HepG2 (cell line): ENCODE measurements around the gene MEX3A. TPM values are rescaled to one million over a fixed set of nuclear protein-coding genes. Genes with fewer than 3 reads are reported as not detected.

ENCODE experiments used
- CBX2 ChIP-seq, 2 experiments: fragments of 200-600 bp in 1 of 2; sonication (generic); formaldehyde crosslinking in 1 of 2; IDR thresholded peaks; 2 replicates each; pipeline versions ENCODE4 v1.7.0 to v1.8.1; 2018 to 2022; ENCODE audit warnings: low read depth in 2 of 2, low read length in 1 of 2, mild to moderate bottlenecking in 1 of 2, missing genetic modification reagents in 1 of 2
- CHCHD3 ChIP-seq: sonication (generic); formaldehyde crosslinking; IDR thresholded peaks from 2 replicates; pipeline ENCODE4 v1.8.0; 2022; ENCODE audit warnings: mild to moderate bottlenecking, missing genetic modification reagents, moderate library complexity
- CREM ChIP-seq, 2 experiments: sonication (generic) in 1 of 2; formaldehyde crosslinking in 1 of 2; IDR thresholded peaks; 2 replicates each; pipeline versions ENCODE4 v1.4.0 to v1.6.1; 2016 to 2020; ENCODE audit warnings: antibody characterized with exemption in 1 of 2, mild to moderate bottlenecking in 1 of 2, missing genetic modification reagents in 1 of 2
- RFX5 ChIP-seq: IDR thresholded peaks from 2 replicates; pipeline ENCODE4 v1.6.1; 2011; ENCODE audit warnings: low read depth, low read length, improper control_type of control experiment
- SIX4 ChIP-seq: sonication (generic); formaldehyde crosslinking; IDR thresholded peaks from 2 replicates; pipeline ENCODE4 v1.4.0; 2020; ENCODE audit warnings: missing genetic modification reagents
- SRSF4 ChIP-seq: fragments of 200-400 bp; formaldehyde crosslinking; IDR thresholded peaks from one replicate; pipeline ENCODE4 v1.6.1; 2018; ENCODE audit warnings: mild to moderate bottlenecking, low read depth, low read length, moderate library complexity; ENCODE audit not compliant: poor library complexity, severe bottlenecking
- TBP ChIP-seq: sonication (generic); formaldehyde crosslinking; IDR thresholded peaks from 2 replicates; pipeline ENCODE4 v1.5.0; 2020; ENCODE audit warnings: missing genetic modification reagents
- ZBTB14 ChIP-seq: sonication (generic); formaldehyde crosslinking; IDR thresholded peaks from 2 replicates; pipeline ENCODE4 v1.4.0; 2020; ENCODE audit warnings: missing genetic modification reagents
- ZNF230 ChIP-seq: sonication (generic); formaldehyde crosslinking; IDR thresholded peaks from 2 replicates; pipeline ENCODE4 v1.4.0; 2020; ENCODE audit warnings: mild to moderate bottlenecking, missing genetic modification reagents
- ZNF329 ChIP-seq: sonication (generic); formaldehyde crosslinking; IDR thresholded peaks from 2 replicates; pipeline ENCODE4 v1.9.0; 2021; ENCODE audit warnings: low read depth, mild to moderate bottlenecking, missing genetic modification reagents
- ZNF333 ChIP-seq: sonication (generic); formaldehyde crosslinking; IDR thresholded peaks from 2 replicates; pipeline ENCODE4 v1.4.0; 2020; ENCODE audit warnings: mild to moderate bottlenecking, missing genetic modification reagents, borderline replicate concordance
- ZNF431 ChIP-seq: sonication (generic); formaldehyde crosslinking; IDR thresholded peaks from 2 replicates; pipeline ENCODE4 v1.9.0; 2022; ENCODE audit warnings: missing genetic modification reagents, low read depth, mild to moderate bottlenecking, borderline replicate concordance
- ZNF44 ChIP-seq: sonication (generic); formaldehyde crosslinking; IDR thresholded peaks from 2 replicates; pipeline ENCODE4 v1.5.1; 2020; ENCODE audit warnings: mild to moderate bottlenecking, missing genetic modification reagents
- ZNF562 ChIP-seq: sonication (generic); formaldehyde crosslinking; IDR thresholded peaks from 2 replicates; pipeline ENCODE4 v1.8.0; 2022; ENCODE audit warnings: missing genetic modification reagents, borderline replicate concordance
- ZNF619 ChIP-seq: sonication (generic); formaldehyde crosslinking; IDR thresholded peaks from 2 replicates; pipeline ENCODE4 v1.4.0; 2020; ENCODE audit warnings: mild to moderate bottlenecking, missing genetic modification reagents
- ZNF761 ChIP-seq: sonication (generic); formaldehyde crosslinking; conservative IDR thresholded peaks from 2 replicates; pipeline ENCODE4 v1.4.0; 2020; ENCODE audit warnings: mild to moderate bottlenecking, missing genetic modification reagents
- ZNF768 ChIP-seq: sonication (generic); formaldehyde crosslinking; IDR thresholded peaks from 2 replicates; pipeline ENCODE4 v1.4.0; 2020; ENCODE audit warnings: missing genetic modification reagents
- polyA plus RNA-seq, 8 experiments: library from polyadenylated mRNA; depleted of rRNA in 3 of 8; stranded (reverse) in 7 of 8; unstranded in 1 of 8; fragments of >200 nt; fragmentation: Illumina TruSeq in 4 of 8; extraction: Trizol in 4 of 8; gene quantifications; 2 replicates each; pipeline versions ENCODE4 v1.2.1 to v1.2.3, GENCODE V29; 2011 to 2016; ENCODE audit warnings: low read depth in 4 of 8, missing spikeins in 1 of 8, mixed read lengths in 1 of 8; ENCODE audit not compliant: insufficient read depth in 1 of 8
- total RNA-seq, 5 experiments: library from RNA; depleted of rRNA; stranded (reverse); fragments of >200 nt; fragmentation: Illumina TruSeq; extraction: Trizol; gene quantifications; 2 replicates each; pipeline ENCODE4 v1.2.3, GENCODE V29; 2016; ENCODE audit warnings: low read depth in 1 of 5
- TF ChIP-seq, protein P1 (sequence below): sonication (generic); formaldehyde crosslinking; IDR thresholded peaks from 2 replicates; pipeline ENCODE4 v1.5.1; 2020; ENCODE audit warnings: missing genetic modification reagents, mild to moderate bottlenecking, borderline replicate concordance
- TF ChIP-seq, protein P2 (sequence below): IDR thresholded peaks from 2 replicates; pipeline ENCODE4 v1.6.1; 2016; ENCODE audit warnings: missing compliant biosample characterization, missing genetic modification reagents, borderline replicate concordance
- TF ChIP-seq, protein P3 (sequence below): sonication (generic); formaldehyde crosslinking; IDR thresholded peaks from 2 replicates; pipeline ENCODE4 v1.4.0; 2020; ENCODE audit warnings: mild to moderate bottlenecking, missing genetic modification reagents

Gene MEX3A
- total and polyA plus RNA-seq, 2 of the 13 experiments (the other 11 are each of a cell fraction or from before 2014, with no cell fraction given) = 7.6 to 9.1 TPM

GRCh38 chr1:156082309-156083091 lies at the start of gene MEX3A (continued):
- TF ChIP-seq ZNF44 (no peak), ZNF431 (CRISPR knock-in tag) (no peak), TBP (CRISPR knock-in tag) (no peak), ZBTB14 (CRISPR knock-in tag) (no peak), CREM (IDR thresholded peaks at IDR 0.05) (peak; percentile 83), CREM (CRISPR knock-in tag; IDR thresholded peaks at IDR 0.05) (no peak), CHCHD3 (CRISPR knock-in tag) (no peak), SIX4 (CRISPR knock-in tag) (no peak), CBX2 (IDR thresholded peaks at IDR 0.05; ENCODE audit: low read depth, low read length) (no peak), CBX2 (CRISPR knock-in tag; IDR thresholded peaks at IDR 0.05; ENCODE audit: low read depth) (no peak), RFX5 (no peak), ZNF768 (CRISPR knock-in tag) (no peak), ZNF761 (CRISPR knock-in tag) (no peak), ZNF562 (no peak), ZNF230 (no peak), ZNF619 (CRISPR knock-in tag) (no peak), ZNF333 (CRISPR knock-in tag) (no peak), ZNF329 (CRISPR knock-in tag) (no peak), SRSF4 (no peak)
- TF ChIP-seq, protein P1, sequence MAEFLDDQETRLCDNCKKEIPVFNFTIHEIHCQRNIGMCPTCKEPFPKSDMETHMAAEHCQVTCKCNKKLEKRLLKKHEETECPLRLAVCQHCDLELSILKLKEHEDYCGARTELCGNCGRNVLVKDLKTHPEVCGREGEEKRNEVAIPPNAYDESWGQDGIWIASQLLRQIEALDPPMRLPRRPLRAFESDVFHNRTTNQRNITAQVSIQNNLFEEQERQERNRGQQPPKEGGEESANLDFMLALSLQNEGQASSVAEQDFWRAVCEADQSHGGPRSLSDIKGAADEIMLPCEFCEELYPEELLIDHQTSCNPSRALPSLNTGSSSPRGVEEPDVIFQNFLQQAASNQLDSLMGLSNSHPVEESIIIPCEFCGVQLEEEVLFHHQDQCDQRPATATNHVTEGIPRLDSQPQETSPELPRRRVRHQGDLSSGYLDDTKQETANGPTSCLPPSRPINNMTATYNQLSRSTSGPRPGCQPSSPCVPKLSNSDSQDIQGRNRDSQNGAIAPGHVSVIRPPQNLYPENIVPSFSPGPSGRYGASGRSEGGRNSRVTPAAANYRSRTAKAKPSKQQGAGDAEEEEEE = no peak
- TF ChIP-seq, protein P2, sequence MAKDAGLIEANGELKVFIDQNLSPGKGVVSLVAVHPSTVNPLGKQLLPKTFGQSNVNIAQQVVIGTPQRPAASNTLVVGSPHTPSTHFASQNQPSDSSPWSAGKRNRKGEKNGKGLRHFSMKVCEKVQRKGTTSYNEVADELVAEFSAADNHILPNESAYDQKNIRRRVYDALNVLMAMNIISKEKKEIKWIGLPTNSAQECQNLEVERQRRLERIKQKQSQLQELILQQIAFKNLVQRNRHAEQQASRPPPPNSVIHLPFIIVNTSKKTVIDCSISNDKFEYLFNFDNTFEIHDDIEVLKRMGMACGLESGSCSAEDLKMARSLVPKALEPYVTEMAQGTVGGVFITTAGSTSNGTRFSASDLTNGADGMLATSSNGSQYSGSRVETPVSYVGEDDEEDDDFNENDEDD (CRISPR knock-in tag) = no peak
- TF ChIP-seq, protein P3, sequence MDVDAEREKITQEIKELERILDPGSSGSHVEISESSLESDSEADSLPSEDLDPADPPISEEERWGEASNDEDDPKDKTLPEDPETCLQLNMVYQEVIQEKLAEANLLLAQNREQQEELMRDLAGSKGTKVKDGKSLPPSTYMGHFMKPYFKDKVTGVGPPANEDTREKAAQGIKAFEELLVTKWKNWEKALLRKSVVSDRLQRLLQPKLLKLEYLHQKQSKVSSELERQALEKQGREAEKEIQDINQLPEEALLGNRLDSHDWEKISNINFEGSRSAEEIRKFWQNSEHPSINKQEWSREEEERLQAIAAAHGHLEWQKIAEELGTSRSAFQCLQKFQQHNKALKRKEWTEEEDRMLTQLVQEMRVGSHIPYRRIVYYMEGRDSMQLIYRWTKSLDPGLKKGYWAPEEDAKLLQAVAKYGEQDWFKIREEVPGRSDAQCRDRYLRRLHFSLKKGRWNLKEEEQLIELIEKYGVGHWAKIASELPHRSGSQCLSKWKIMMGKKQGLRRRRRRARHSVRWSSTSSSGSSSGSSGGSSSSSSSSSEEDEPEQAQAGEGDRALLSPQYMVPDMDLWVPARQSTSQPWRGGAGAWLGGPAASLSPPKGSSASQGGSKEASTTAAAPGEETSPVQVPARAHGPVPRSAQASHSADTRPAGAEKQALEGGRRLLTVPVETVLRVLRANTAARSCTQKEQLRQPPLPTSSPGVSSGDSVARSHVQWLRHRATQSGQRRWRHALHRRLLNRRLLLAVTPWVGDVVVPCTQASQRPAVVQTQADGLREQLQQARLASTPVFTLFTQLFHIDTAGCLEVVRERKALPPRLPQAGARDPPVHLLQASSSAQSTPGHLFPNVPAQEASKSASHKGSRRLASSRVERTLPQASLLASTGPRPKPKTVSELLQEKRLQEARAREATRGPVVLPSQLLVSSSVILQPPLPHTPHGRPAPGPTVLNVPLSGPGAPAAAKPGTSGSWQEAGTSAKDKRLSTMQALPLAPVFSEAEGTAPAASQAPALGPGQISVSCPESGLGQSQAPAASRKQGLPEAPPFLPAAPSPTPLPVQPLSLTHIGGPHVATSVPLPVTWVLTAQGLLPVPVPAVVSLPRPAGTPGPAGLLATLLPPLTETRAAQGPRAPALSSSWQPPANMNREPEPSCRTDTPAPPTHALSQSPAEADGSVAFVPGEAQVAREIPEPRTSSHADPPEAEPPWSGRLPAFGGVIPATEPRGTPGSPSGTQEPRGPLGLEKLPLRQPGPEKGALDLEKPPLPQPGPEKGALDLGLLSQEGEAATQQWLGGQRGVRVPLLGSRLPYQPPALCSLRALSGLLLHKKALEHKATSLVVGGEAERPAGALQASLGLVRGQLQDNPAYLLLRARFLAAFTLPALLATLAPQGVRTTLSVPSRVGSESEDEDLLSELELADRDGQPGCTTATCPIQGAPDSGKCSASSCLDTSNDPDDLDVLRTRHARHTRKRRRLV = 0 out of 2 replicates have a peak, but pooled peaks have one; percentile 29
